ENCODE measurements around the gene HDGF.

Gene HDGF

GRCh38 chr1:156751451-156751756, at the start of gene HDGF:
TSS of gene HDGF (minus strand) at chr1:156751675. CDS start at chr1:156751429, 246 bp downstream.
- no peak for DNase-seq
- intact Hi-C loops (cut with DNase I), result loop anchor here (1.0 to 10.0 kb wide), 2 partner anchors 16 to 293 kb away; partner anchors contain the start of genes ARHGEF11 and PRCC

DNA sequence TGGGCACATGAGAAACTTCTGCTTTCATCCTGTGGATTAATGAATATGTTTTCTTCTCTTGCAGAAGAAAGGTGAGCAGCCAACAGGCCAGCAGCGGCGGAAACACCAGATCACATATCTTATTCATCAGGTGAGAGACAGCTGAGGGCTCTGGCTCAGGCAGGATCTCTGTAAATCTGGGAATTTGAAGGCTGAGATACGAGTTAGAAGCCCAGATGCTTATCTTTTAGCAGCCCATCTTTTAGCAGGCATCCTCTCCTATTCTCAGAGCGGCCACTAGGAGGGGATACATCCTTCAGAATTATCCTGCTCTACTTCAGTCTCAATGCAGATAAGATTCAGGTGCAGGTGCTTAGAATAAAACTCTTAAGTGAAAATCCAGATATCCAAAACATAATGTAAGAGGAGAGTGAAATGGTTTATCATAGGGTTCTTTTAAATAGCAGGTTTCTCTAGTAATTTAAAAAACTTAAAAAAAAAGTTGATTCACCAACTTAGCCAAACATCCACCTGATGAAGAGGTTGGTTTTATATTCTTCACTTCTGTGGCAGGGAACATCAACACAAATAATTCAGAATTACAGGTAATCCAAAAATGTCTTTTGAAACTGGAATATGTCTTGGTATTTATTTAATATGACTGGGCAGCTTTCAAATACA, 45.9 kb upstream of the HDGF start:
- peak in 4 of 10 donors; percentile 33 to 46 (median 36) for DNase-seq

DNA sequence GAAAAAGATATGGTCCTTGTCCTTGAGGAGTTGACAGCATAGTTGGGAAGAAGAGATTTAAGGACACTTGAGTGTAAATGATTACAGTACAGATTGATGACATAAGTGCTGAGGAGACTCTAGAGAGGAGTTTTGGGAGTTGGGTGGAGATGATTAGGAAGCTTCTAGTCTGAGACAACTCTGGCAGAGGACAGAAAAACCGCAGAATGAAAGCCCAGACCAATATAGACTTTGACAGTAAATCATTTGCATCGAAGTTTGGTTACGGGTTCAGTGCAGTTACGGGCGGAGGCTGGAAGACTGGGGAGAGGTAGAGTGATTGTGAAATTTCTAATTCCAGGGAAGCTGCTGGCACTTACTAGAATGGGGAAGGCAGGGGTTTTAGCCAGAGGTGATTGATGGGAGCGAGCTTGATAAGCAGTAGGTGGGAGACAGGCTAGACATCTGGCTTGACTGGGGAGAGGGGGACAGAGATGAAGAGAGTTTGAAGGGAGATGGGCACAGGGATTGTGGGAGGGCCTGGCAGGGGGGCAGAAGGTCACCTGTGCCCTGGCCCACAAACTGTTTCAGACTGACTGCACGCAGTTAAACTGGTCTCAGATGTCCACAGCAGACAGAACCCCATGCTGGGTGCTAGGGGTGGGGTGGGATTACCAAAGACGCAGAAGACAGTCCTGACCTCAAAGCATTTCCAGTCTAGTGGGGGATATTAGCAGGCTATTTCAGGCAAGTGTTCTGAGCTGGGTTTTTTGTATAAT, 45.0 kb upstream of the HDGF start:
- intact Hi-C loops (cut with DNase I), result loop anchor here (5.0 kb wide), 2 partner anchors 66 to 96 kb away; partner anchors contain the start of genes NTRK1 and PEAR1

More for the DNA sequence above, 45.9 kb upstream of the HDGF start:
- intact Hi-C loops (cut with DNase I), result loop anchor here (5.0 kb wide), 2 partner anchors 65 to 95 kb away; partner anchors contain the start of genes NTRK1 and PEAR1

DNA sequence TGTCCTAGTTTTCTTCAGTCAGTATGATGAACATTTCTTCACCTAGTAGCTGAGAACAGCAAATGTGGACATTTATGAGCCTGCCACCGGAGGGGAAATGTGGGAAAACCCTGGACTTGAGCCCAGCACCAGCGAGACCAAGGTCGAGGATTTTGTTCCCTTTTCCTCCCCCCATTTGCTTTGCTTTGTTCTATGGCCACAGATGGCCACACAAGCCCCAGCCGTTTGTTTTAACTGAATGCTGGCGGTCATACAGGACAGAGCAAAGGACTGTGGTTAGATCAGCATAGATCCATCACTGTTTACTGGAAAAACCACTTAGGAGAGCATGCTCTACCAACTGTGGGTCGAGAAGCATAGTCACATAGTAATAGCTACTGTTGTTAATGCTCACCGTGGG, 44.3 kb upstream of the HDGF start:
- peak in 6 of 10 donors; percentile 35 to 92 (median 49) for DNase-seq
- intact Hi-C loops (cut with DNase I), result loop anchor here (5.0 kb wide), 2 partner anchors 67 to 97 kb away; partner anchors contain the start of genes NTRK1 and PEAR1

More for the DNA sequence above, 45.0 kb upstream of the HDGF start:
- no peak for DNase-seq

DNA sequence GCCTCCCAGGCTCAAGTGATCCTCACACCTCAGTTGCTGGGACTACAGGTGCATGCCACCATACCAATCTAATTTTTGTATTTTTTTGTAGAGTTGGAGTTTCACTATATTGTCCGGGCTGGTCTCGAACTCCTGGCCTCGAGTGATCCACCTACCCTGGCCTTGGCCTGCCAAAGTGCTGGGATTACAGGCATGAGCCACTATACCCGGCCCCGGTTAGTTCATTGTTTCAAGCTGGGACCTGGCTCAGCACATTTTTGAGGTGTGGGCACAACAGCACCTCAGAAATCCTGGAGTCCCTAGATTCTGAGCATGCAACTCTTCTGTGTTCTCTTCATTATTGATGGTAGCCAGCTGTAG, 43.9 kb upstream of the HDGF start:
- peak in 1 of 10 donors; percentile 45 for DNase-seq
- intact Hi-C loops (cut with DNase I), result loop anchor here (5.0 kb wide), 2 partner anchors 67 to 97 kb away; partner anchors contain the start of genes NTRK1 and PEAR1

GRCh38 chr1:156794506-156795373, 43.3 kb upstream of the HDGF start:
- intact Hi-C loops (cut with DNase I), result loop anchor here (5.0 kb wide), 2 partner anchors 68 to 98 kb away; partner anchors contain the start of genes NTRK1 and PEAR1
- peak in 1 of 10 donors; percentile 49 for DNase-seq

DNA sequence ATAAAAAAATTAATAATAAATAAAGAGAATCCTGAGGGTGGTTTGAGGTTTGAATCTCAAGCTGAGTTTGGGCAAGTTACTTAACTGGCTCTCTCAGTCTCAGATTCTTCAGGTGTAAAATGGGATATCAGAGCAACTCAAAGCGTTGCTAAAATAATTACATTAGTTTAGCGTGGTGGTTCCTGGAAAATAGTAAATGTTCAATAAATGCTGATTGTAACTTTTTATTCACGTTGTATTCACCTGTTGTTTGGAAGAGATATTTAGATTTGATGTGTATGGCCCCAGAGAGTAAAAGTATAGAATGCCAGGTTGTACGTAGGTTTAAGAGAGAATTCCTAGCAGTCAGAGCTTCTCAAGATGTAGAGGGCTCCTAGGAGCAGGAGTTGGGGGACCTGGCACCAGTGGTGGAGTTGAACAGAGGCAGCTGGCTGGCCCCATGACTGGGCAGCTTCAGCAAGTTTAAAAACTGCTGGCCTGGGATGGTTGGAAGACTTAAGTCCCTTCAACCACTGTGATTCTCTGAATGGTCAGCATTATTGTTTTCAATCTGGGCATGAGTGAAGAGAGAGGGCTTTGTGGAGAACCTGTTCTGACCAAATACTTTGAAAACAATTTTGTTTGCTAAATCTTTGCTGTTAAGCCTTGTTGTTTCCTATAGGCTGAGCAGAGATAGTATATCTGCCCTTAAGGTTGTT, 38.3 kb upstream of the HDGF start:
- intact Hi-C loops (cut with DNase I), result no loop called here
- no peak for DNase-seq

- DNase-seq, result no peak
- intact Hi-C loops (cut with DNase I), result no loop called here
Measured at GRCh38 chr1:156788136-156788535, 36.7 kb upstream of the HDGF start.

GRCh38 chr1:156786640-156787039, 35.2 kb upstream of the HDGF start:
- intact Hi-C loops (cut with DNase I), result no loop called here
- peak in 1 of 10 donors; percentile 31 for DNase-seq

GRCh38 chr1:156785458-156785857, 34.0 kb upstream of the HDGF start:
- DNase-seq, result no peak
- intact Hi-C loops (cut with DNase I), result no loop called here

- intact Hi-C loops (cut with DNase I), result no loop called here
- DNase-seq, result no peak
Measured at GRCh38 chr1:156781585-156782186, 30.2 kb upstream of the HDGF start.

GRCh38 chr1:156777573-156777972, 26.1 kb upstream of the HDGF start:
- DNase-seq, result no peak
- intact Hi-C loops (cut with DNase I), result no loop called here

DNA sequence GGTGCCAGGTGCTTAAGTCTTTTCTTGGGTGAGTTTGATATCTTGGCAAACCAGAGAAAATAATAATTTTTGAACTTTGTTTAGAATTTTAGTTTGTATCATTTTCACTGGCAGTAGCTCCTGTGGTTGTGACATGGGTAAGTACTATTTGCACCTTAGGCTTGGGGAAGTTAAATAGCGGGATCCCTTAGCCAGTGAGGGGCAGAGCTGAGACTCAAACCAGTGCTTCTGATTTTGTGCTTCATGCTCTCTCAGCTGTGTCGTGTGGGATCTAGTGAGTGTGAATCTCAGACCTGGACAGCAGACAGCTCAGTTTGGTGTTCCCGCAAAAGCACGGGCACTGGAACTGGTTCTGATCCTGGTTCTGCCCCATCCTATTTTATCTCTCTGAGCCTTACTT, 25.5 kb upstream of the HDGF start:
- no peak for DNase-seq
- intact Hi-C loops (cut with DNase I), result no loop called here

DNA sequence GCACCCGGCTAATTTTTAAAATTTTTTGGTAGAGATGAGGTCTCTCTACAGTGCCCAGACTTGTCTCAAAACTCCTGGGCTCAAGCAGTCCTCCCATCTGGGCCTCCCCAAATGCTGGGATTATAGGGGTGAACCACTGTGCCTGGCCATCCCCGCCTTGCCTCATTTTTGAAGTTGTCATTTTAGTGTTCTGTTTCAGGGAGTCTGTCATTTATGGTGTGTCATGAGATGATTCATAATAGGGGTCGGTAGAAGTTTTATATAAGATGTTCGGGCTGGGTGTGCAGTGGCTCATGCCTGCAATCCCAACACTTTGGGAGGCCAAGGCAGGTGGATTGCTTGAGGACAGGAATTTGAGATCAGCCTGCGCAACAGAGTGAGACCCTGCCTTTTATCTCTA, 24.3 kb upstream of the HDGF start:
- no peak for DNase-seq
- intact Hi-C loops (cut with DNase I), result no loop called here

- intact Hi-C loops (cut with DNase I), result no loop called here
- DNase-seq, result no peak
Measured at GRCh38 chr1:156773607-156774006, 22.1 kb upstream of the HDGF start.

GRCh38 chr1:156772728-156773497, 21.4 kb upstream of the HDGF start:
- DNase-seq, result no peak
- intact Hi-C loops (cut with DNase I), result no loop called here

GRCh38 chr1:156772222-156772621, 20.7 kb upstream of the HDGF start:
- DNase-seq, result no peak
- intact Hi-C loops (cut with DNase I), result no loop called here

GRCh38 chr1:156768610-156769295, 17.3 kb upstream of the HDGF start:
- intact Hi-C loops (cut with DNase I), result no loop called here

More at GRCh38 chr1:156768610-156769295, 17.3 kb upstream of the HDGF start:
- no peak for DNase-seq

All from posterior cingulate gyrus (tissue), 11 donors.